HCT116 (cell line): ENCODE measurements around the gene FBXL3.

Experiments
- CTCF ChIP-seq, 3 experiments: fragments of 200-600 bp in 1 of 3; sonication (generic) in 1 of 3; IDR thresholded peaks in 2 of 3; conservative IDR thresholded peaks in 1 of 3; 2 replicates each; pipeline ENCODE4 v1.5.1; 2012 to 2017; ENCODE audit warnings: low read depth in 2 of 3, low read length in 2 of 3, antibody characterized with exemption in 1 of 3, borderline replicate concordance in 1 of 3, control low read depth in 1 of 3, mild to moderate bottlenecking in 1 of 3, mixed read lengths in 1 of 3, mixed run types in 1 of 3, moderate library complexity in 1 of 3; ENCODE audit not compliant: insufficient read depth in 1 of 3
- EGR1 ChIP-seq: IDR thresholded peaks from 2 replicates; pipeline ENCODE4 v1.6.1; 2012; ENCODE audit warnings: low read depth
- EZH2 ChIP-seq: fragments of 200-600 bp; sonication (generic); IDR thresholded peaks from 2 replicates; pipeline ENCODE4 v1.6.1; 2017; ENCODE audit warnings: antibody characterized with exemption, mixed run types
- EZH2phosphoT487 ChIP-seq: fragments of 200-600 bp; IDR thresholded peaks from 2 replicates; pipeline ENCODE4 v1.6.1; 2018; ENCODE audit warnings: antibody characterized with exemption, borderline replicate concordance

GRCh38 chr13:77055158-77055557 lies 28.2 kb upstream of the FBXL3 start:
- TF ChIP-seq EGR1 (no peak), EZH2phosphoT487 (no peak), CTCF (IDR thresholded peaks at IDR 0.05 in 2 of 3, conservative IDR thresholded peaks at IDR 0.05 in 1 of 3; ENCODE audit: borderline replicate concordance in 1 of 3, insufficient read depth in 1 of 3, low read depth in 2 of 3, low read length in 2 of 3) (no peak), EZH2 (no peak)
